Measurements from ENCODE around the gene GARIN5B. TPM values are rescaled to one million over a fixed set of nuclear protein-coding genes. Genes with fewer than 3 reads are reported as not detected.
"Not testable (repeated sequence)": the region's sequence is repeated elsewhere in the genome, so short reads cannot be mapped to it uniquely, and the experiment has no call there.

GARIN5B gene
- polyA plus RNA-seq, 3 donors: not detected

DNA sequence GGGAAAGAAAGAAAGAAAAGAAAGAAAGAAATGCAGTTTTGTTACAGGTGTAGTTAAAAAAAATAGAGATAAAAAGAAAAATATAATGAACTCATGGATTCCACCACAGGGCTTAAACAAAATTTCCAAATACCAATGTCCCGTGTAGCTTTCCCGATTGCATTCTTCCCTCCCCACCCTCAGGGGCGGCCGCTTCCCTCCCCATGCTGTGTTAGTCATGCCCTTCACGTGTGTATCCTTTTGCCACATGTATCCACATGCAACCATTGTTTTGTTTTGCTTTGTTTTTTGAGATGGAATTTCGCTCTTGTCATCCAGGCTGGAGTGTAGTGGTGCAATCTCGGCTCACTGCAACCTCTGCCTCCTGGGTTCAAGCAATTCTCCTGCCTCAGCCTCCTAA is 27.0 kb downstream of the GARIN5B start:
- Histone ChIP-seq H3K9ac (ENCODE audit: insufficient read depth, low read length, poor library complexity, severe bottlenecking) (no peak overlapping the region), H3K4me2 (replicated peaks; ENCODE audit: extremely low read depth, low read length, poor library complexity, severe bottlenecking) (no peak overlapping the region), H3K27me3 (ENCODE audit: control insufficient read depth in 2 of 2, insufficient read depth in 2 of 2, low read length in 2 of 2) (no peaks in the 10 kb centered on the region), H2AFZ (ENCODE audit: insufficient read depth, low read depth, low read length, poor library complexity, severe bottlenecking) (no peak overlapping the region), H3K36me3 (replicated peaks in 1 of 2; ENCODE audit: control insufficient read depth in 1 of 2, insufficient read depth in 2 of 2, low read length in 2 of 2) (no peaks in the 10 kb centered on the region), H3K4me1 (ENCODE audit: control insufficient read depth in 1 of 2, insufficient read depth in 2 of 2, low read length in 2 of 2) (peaks cover 42 to 47% of the 10 kb centered on the region in 2 donors), H3K79me2 (ENCODE audit: insufficient read depth, low read length) (peaks cover 12% of the 10 kb centered on the region), H3K9me3 (replicated peaks in 1 of 2; ENCODE audit: control insufficient read depth in 1 of 2, insufficient read depth in 1 of 2, low read length in 2 of 2) (no peaks in the 10 kb centered on the region), H3K4me3 (replicated peaks in 1 of 3; ENCODE audit: low read depth in 2 of 3, low read length in 3 of 3) (no peak overlapping the region), H4K20me1 (ENCODE audit: insufficient read depth, low read length) (no peaks in the 10 kb centered on the region), H3K27ac (ENCODE audit: low read depth in 1 of 2, low read length in 2 of 2) (no peak overlapping the region)
- peaks cover 0 to 5% (median 2%) of the 10 kb centered on the region in 3 donors for H3K27me3 Mint-ChIP-seq (ENCODE audit: low read depth in 3 of 3)
- intact Hi-C loops (cut with micrococcal nuclease): loop anchor here (5.0 kb wide), 1 partner anchor 34 kb away; no protein-coding TSS in a partner anchor
- DNase-seq: no peak
- H3K36me3 Mint-ChIP-seq: no peaks in the 10 kb centered on the region
- H3K4me3 Mint-ChIP-seq: no peak overlapping the region
- peaks cover 0 to 4% (median 0%) of the 10 kb centered on the region in 7 donors for H3K9me3 Mint-ChIP-seq
- WGBS (ENCODE audit: insufficient coverage): no CpG with 5 or more reads among the region's 7 CpGs
- TF ChIP-seq, protein P1, sequence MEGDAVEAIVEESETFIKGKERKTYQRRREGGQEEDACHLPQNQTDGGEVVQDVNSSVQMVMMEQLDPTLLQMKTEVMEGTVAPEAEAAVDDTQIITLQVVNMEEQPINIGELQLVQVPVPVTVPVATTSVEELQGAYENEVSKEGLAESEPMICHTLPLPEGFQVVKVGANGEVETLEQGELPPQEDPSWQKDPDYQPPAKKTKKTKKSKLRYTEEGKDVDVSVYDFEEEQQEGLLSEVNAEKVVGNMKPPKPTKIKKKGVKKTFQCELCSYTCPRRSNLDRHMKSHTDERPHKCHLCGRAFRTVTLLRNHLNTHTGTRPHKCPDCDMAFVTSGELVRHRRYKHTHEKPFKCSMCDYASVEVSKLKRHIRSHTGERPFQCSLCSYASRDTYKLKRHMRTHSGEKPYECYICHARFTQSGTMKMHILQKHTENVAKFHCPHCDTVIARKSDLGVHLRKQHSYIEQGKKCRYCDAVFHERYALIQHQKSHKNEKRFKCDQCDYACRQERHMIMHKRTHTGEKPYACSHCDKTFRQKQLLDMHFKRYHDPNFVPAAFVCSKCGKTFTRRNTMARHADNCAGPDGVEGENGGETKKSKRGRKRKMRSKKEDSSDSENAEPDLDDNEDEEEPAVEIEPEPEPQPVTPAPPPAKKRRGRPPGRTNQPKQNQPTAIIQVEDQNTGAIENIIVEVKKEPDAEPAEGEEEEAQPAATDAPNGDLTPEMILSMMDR (IDR thresholded peaks at IDR 0.05): no peak
- peaks cover 44% of the 10 kb centered on the region for H3K4me1 Mint-ChIP-seq
- no peak overlapping the region for H3K27ac Mint-ChIP-seq

DNA sequence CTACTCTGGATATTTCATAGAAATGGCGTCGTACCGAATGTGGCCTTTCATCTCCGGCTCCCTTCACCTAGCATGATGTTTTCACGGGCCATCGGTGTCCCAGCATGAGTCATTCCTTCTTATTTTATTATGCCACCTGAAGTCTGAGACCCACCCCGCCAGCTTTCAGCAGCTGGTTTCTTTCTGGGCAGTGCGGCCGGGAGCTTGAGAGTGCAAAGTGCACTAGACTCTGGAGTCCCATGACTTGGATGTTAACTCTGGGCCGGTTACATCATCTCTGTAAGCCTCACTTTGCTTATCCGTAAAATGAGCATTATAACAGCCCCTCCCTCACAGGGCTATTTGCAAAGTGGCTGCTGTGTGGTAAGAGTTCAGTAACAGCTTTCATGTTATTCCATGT is 29.2 kb downstream of the GARIN5B start:
- no peaks in the 10 kb centered on the region for H3K27me3 ChIP-seq (ENCODE audit: control insufficient read depth in 2 of 2, insufficient read depth in 2 of 2, low read length in 2 of 2)
- no peaks in the 10 kb centered on the region for H3K36me3 ChIP-seq (replicated peaks in 1 of 2; ENCODE audit: control insufficient read depth in 1 of 2, insufficient read depth in 2 of 2, low read length in 2 of 2)
- H3K4me3 ChIP-seq (replicated peaks in 1 of 3; ENCODE audit: low read depth in 2 of 3, low read length in 3 of 3): no peak overlapping the region
- no peaks in the 10 kb centered on the region for H3K79me2 ChIP-seq (ENCODE audit: insufficient read depth, low read length)
- intact Hi-C loops (cut with micrococcal nuclease): no loop called here
- H3K9ac ChIP-seq (ENCODE audit: insufficient read depth, low read length, poor library complexity, severe bottlenecking): no peak overlapping the region
- Mint-ChIP-seq H3K36me3 (no peaks in the 10 kb centered on the region), H3K27ac (no peak overlapping the region), H3K27me3 (ENCODE audit: low read depth in 3 of 3) (peaks cover 1 to 3% (median 2%) of the 10 kb centered on the region in 3 donors), H3K4me1 (peaks cover 49% of the 10 kb centered on the region), H3K9me3 (peaks cover 0 to 6% (median 0%) of the 10 kb centered on the region in 7 donors), H3K4me3 (no peak overlapping the region)
- H2AFZ ChIP-seq (ENCODE audit: insufficient read depth, low read depth, low read length, poor library complexity, severe bottlenecking): no peak overlapping the region
- H3K4me1 ChIP-seq (ENCODE audit: control insufficient read depth in 1 of 2, insufficient read depth in 2 of 2, low read length in 2 of 2): peaks cover 42 to 54% of the 10 kb centered on the region in 2 donors
- WGBS (ENCODE audit: insufficient coverage): 88% methylated on average over 7 of the region's 11 CpGs
- no peak for DNase-seq
- TF ChIP-seq, protein P1 (IDR thresholded peaks at IDR 0.05): no peak
- H4K20me1 ChIP-seq (ENCODE audit: insufficient read depth, low read length): no peaks in the 10 kb centered on the region
- no peak overlapping the region for H3K27ac ChIP-seq (ENCODE audit: low read depth in 1 of 2, low read length in 2 of 2)
- H3K4me2 ChIP-seq (replicated peaks; ENCODE audit: extremely low read depth, low read length, poor library complexity, severe bottlenecking): no peak overlapping the region
- H3K9me3 ChIP-seq (replicated peaks in 1 of 2; ENCODE audit: control insufficient read depth in 1 of 2, insufficient read depth in 1 of 2, low read length in 2 of 2): no peaks in the 10 kb centered on the region

DNA sequence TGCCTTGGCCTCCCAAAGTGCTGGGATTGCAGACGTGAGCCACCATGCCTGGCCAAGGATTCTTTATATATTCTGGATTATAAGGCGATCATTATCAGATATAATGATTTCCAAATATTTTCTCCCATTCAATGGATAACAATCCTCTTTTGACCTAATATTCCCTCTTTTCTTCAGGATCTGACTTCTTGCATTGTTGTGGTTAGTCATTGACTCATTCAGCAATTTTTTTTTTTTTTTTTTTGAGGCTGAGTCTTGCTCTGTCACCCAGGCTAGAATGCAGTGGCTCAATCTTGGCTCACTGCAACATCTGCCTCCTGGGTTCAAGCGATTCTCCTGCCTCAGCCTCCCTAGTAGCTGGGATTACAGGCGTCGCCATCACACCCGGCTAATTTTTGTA is 33.3 kb downstream of the GARIN5B start:
- H3K4me3 ChIP-seq (replicated peaks in 1 of 3; ENCODE audit: low read depth in 2 of 3, low read length in 3 of 3); H3K36me3 Mint-ChIP-seq; H3K4me3 Mint-ChIP-seq; H4K20me1 ChIP-seq (ENCODE audit: insufficient read depth, low read length); H3K27ac ChIP-seq (ENCODE audit: low read depth in 1 of 2, low read length in 2 of 2); H3K27me3 Mint-ChIP-seq (ENCODE audit: low read depth in 3 of 3); H3K9me3 ChIP-seq (replicated peaks in 1 of 2; ENCODE audit: control insufficient read depth in 1 of 2, insufficient read depth in 1 of 2, low read length in 2 of 2); H3K9ac ChIP-seq (ENCODE audit: insufficient read depth, low read length, poor library complexity, severe bottlenecking); H3K36me3 ChIP-seq (replicated peaks in 1 of 2; ENCODE audit: control insufficient read depth in 1 of 2, insufficient read depth in 2 of 2, low read length in 2 of 2); intact Hi-C loops (cut with micrococcal nuclease); H3K79me2 ChIP-seq (ENCODE audit: insufficient read depth, low read length); H3K27me3 ChIP-seq (ENCODE audit: control insufficient read depth in 2 of 2, insufficient read depth in 2 of 2, low read length in 2 of 2); H3K9me3 Mint-ChIP-seq; H2AFZ ChIP-seq (ENCODE audit: insufficient read depth, low read depth, low read length, poor library complexity, severe bottlenecking); H3K4me2 ChIP-seq (replicated peaks; ENCODE audit: extremely low read depth, low read length, poor library complexity, severe bottlenecking): not testable (repeated sequence)
- H3K4me1 ChIP-seq (ENCODE audit: control insufficient read depth in 1 of 2, insufficient read depth in 2 of 2, low read length in 2 of 2): peaks cover 62 to 73% of the 10 kb centered on the region in 2 donors
- H3K4me1 Mint-ChIP-seq: peaks cover 66% of the 10 kb centered on the region
- 56% methylated on average over 1 of the region's 6 CpGs for WGBS (ENCODE audit: insufficient coverage)
- peak in 1 of 3 donors; percentile 26 for DNase-seq
- H3K27ac Mint-ChIP-seq: peak overlapping the region in 6 of 7 donors; percentile 25 to 85 (median 64)
